Endometrial microvascular endothelial cells (primary cell): Measurements from ENCODE around the gene SMARCAL1. TPM values are rescaled to one million over a fixed set of nuclear protein-coding genes. Genes with fewer than 3 reads are reported as not detected.

Experiments
- in situ Hi-C: cut with HindIII; loops from 2 replicates; pipeline ENCODE4 v1.10.0; 2017; ENCODE audit warnings: low sequenced_read_pairs, low pct_unique_long_range_greater_than_20kb; ENCODE audit errors: inconsistent ontology term
- total RNA-seq: library from RNA; depleted of rRNA; stranded (reverse); fragments of >200 nt; gene quantifications from one replicate; pipeline ENCODE4 v1.2.3, GENCODE V29; 2015; ENCODE audit errors: inconsistent ontology term

The SMARCAL1 gene
- total RNA-seq, 1 donor from 2014 or later, result 24.0 TPM

DNA sequence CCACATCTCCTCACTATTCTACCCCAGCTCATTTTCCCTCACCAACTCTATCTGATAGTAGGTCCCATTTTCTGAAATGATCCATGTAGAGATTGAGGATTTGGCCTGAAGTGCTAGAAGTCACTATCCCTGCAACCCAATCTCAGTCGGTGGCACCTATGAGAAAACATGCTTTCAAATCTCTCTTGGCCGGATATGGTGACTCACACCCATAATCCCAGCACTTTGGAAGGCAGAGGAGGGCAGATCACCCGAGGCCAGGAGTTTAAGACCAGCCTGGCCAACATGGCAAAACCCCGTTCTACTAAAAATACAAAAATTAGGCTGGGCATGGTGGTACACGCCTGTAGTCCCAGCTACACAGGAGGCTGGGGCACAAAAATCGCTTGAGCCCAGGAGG lies 20.9 kb upstream of the SMARCAL1 start:
- in situ Hi-C loops, result no loop called here

DNA sequence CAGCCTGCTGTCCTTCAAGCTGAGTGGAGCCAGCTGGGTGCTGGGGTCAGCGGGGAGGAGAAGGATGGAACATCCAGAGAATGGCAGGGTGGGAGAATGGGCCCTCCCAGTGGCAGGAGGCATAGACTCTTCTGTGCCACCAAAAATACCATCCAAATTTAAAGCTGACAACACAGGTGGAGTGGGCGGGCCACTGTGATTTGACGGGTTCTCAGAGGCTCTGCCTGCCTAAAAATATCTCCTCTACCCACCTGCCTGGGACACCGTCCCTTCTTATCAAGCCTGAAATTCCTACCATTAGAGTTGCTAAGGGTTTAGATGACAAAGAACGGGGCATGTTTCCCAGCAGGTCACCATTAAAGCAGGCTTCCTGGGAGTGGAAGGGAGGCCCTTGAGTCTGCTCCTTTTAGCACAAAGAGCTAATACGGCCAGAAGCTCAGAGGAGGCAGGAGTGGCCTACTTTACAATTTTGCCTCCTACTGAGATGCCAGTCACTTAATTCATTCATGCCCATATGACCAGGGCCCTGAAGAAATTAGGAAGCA lies 20.2 kb upstream of the SMARCAL1 start:
- in situ Hi-C loops, result no loop called here

DNA sequence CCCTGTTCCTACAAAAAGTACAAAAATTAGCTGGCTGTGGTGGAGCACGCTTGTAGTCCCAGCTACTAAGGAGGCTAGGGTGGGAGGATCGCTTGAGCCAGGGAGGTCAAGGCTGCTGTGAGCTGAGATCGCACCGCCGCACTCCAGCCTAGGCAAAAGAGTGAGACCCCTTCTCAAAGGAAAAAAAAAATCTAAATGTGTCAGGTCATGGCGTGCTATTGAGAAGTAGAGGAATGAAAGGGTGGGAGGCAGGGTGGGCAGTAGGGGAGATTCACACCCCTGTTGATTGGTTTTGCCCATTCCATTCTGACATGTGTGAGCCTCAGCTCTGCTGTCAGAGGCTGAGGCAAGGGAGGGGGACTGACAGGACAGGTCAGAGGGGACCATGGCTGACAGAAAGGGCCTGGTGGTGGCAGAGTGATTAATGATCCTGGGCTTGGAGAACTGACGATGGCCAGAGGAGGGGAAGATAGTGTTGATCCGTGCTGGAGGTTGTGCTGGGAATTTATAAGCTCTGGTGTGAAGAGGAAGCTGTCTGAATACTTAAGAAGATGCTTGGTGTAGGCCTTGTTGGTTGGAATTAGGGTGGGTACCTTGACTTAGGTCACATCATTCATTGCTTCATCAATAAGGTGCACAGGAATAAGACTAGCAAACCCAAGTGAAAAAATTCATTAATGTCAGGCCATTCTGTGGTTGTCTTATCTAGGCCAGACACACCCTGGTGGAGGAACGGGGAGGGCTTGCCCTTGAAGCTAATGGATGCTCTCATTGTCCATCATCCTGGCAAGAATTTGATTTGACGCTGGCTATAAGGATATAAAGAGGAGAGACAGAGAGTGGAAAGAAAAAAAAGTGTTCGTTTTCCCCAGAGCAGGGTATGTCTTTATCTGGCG lies 19.1 kb upstream of the SMARCAL1 start:
- in situ Hi-C loops, result no loop called here

DNA sequence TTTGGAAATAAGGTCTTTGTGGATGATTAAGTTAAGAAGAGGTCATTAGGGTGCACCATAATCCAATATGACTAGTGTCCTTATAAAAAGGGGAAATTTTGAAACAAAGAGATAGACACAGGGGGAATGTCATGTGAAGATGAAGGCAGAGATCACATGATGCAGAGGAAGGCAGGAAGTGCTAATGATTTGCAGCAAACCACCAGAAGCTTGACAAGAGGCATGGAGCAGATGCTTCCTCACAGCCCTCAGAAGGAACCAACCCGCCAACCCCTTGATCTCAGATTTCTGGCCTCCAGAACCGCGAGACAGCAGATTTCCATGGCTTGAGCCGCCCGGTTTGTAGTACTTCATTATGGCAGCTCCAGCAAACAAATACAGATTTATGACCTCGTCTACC lies 17.4 kb upstream of the SMARCAL1 start:
- in situ Hi-C loops, result no loop called here

DNA sequence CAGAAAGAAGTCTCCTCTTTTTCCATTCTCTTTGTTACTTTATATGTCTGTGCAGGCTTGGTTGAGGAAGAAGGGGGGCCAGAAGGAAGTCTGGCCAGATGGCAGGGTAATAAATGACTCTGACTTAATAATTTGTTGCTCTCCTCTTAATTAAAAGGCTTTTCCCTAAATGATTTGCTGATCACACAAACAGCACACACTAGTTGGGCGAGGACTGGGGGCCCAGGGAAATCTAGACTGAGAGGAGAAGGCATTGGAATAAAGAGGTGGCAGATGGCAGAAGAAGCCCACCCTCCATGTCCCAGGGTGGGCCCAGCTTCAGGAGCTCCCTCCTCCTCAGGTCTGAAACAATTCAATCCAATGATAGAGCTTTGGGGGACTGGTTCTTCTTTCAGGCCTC lies 12.7 kb upstream of the SMARCAL1 start:
- in situ Hi-C loops, result no loop called here

DNA sequence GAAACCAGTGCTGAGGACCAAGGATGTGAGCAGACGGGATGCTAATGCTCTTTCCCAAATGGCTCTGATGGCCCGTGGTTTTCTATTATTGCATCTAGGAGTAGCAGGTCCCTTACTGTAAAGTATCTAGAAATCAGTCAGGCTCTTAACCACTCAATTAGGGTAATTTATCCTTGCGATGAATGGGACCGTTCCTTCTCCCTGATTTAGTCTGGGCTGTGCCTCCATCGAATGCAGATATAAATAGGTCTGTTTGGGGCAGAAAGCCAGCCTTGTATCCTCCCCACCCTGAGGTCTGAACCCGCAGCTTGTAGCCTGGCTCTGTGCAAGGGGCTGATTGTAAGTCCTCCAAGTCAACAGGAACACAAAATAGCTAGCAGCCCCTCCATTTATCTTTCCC lies 9.5 kb upstream of the SMARCAL1 start:
- in situ Hi-C loops, result no loop called here

DNA sequence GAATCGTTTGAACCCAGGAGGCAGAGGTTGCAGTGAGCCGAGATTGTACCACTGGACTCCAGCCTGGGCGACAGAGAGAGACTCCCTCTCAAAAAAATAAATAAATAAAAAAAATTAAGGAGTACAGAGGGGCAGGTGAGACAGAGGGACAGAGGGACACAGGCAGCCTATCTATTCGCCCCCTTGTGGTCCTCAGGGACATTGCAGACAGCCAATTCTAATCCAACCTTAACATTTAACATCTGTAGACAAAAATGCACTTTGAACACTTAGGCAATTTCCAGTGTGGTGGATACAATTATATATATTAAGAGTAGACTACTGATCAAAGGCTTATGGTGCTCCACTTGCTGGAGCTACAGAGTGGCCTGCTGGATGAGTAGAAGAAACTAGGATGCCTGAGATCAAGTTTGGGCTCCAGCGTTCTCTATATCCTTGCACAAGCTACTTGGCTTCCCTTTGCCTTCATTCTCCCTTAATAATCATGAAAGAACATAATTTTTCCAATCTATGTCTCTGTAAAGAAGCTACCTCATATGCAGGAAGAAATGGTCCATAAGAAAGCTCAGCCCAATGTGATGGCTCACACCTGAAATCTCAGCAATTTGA lies 8.2 kb upstream of the SMARCAL1 start:
- in situ Hi-C loops, result no loop called here

GRCh38 chr2:216405588-216405987 lies 6.7 kb upstream of the SMARCAL1 start:
- in situ Hi-C loops, result no loop called here

GRCh38 chr2:216406826-216407225 lies 5.5 kb upstream of the SMARCAL1 start:
- in situ Hi-C loops, result no loop called here

- in situ Hi-C loops, result no loop called here
These were observed 3.6 kb upstream of the SMARCAL1 start for GRCh38 chr2:216408426-216409290.

DNA sequence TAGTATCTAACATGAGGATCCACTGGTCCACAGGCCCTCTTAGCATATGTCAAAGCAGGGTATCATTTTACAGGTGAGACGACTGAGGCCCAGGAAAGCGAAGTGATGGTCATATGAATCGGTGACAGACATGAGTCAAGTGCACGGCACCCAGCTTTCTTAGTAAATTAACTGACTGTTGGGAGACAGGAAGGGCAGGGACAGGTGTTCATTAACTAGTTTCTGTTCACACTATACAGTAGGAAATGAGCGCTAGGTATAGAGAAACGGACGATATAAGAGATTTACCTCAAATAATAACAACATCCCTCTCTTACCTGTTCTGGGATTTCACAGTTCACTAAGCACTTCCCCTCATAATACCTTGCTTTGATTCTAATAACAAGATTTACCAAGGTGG lies 1.7 kb upstream of the SMARCAL1 start:
- in situ Hi-C loops, result no loop called here

DNA sequence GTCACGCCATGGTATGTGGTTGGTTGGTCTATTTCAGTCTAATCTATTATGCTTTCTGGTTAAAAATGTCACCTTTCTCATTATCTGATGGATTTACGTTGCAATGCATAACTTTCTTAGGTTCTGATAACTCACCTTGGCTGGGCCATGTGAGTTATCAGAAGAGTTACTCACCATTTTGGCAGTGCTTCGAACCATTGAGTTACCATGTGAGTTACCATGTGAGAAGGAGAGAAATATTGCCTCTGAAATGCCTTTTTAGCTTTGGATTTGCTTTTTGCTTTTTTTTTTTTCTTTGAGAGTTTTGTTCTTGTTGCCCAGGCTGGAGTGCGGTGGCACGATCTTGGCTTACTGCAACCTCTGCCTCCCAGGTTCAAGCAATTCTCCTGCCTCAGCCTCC lies 1.6 kb downstream of the SMARCAL1 start:
- in situ Hi-C loops, result no loop called here

DNA sequence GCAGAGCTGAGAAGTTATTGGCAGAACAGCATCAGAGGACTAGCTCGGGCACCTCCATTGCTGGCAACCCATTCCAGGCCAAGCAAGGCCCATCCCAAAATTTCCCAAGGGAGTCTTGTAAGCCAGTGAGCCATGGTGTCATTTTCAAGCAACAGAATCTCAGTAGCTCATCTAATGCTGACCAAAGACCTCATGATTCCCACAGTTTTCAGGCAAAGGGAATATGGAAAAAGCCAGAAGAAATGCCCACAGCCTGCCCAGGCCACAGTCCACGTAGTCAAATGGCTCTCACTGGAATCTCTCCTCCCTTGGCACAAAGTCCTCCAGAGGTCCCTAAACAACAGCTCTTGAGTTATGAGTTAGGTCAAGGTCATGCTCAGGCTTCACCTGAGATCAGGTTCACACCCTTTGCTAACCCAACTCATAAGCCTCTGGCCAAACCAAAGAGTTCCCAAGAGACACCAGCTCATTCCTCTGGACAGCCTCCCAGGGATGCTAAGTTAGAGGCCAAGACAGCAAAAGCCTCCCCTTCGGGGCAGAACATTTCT lies 2.6 kb downstream of the SMARCAL1 start:
- in situ Hi-C loops, result no loop called here

- in situ Hi-C loops, result no loop called here
These were observed 3.3 kb downstream of the SMARCAL1 start for GRCh38 chr2:216415541-216415940.

DNA sequence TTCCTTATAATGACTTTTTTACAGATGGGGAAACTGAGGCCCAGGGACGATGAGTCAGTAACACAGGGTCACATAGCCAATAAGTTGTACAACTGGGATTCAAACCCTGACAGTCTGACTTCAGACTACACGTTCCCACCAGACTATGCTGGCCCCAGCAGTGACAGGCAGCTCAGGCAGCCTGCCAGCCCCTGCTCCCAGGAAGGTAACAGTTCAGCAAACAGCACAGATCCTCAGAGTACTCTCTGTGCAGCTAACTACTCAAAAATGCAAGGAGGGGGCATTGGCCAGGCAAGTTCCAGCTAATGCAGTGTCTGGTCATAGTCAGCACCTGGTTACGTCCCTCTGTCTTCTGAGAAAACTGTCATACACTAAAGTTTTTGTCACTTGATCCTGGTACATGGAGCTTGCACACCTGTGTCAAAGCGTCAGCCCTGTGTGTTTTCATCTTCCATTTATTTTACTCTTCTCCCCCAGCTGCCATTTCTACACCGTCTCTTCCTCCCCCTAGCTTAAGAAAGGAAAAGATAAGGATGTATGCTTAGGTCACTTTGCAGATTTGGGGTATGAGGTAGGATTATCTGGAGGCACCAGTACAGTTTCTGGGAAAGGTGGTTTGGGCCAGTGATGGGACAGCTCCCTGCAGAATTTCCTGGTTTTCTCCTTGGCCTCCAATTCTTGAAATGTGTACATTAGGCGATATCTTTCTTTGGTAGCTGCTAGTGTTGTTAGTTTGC lies 4.5 kb downstream of the SMARCAL1 start:
- in situ Hi-C loops, result no loop called here

- in situ Hi-C loops, result no loop called here
These were observed 6.7 kb downstream of the SMARCAL1 start for GRCh38 chr2:216418981-216419380.

DNA sequence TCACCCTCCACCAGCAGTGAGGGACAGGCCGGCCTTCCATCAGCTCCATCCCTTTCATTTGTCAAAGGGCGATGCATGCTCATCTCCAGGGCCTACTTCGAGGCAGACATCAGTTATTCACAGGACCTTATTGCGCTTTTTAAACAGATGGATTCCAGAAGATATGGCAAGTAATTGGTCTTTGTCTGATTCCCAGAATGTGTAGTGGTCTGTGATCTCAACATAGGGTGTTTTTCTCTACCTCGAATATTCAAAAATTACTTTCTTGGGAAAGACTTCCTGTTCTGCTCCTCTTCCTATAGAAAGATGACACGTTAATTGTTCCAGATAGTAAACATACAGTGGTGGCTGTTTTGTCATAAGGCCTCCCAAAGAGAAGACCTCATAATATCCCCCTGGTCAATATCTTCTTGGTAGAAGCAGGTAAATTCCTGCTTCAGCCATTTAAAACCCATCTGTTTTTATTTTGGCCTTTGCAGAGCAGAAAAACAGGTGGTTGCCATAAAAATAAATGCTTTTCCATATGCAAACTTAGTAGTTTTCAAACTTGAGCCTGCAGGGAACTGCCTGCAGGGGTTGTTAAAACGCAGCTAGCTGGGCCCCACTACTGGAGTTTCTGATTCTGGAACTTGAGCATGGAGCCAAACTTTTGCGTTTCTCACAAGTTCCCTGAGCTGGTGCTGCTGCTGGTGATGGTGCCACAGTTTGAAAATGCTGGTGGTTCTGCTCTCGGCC lies 8.2 kb downstream of the SMARCAL1 start:
- in situ Hi-C loops, result no loop called here

DNA sequence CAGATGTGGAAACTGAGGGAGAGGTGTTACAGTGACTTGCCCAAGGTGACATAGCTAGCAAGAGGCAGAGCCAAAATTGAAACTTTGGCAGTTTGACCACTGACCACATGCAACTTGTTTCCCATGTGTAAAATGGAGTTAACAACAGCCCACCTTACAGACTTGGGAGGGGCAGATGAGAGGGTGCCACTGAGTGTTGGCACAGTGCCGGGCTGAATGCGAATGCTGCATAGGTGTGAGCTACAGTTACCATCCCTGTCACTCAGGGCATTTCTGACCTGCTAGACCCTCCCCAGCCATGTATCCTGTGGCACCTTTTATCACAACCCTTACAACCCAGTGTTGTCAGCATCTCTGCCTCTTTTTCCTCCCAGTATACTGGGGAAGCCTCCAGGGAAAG lies 10.8 kb downstream of the SMARCAL1 start:
- in situ Hi-C loops, result no loop called here
